ENCODE measurements around the gene PRKACB.
"Not testable (repeated sequence)": the region's sequence is repeated elsewhere in the genome, so short reads cannot be mapped to it uniquely, and the experiment has no call there.

The PRKACB gene

GRCh38 chr1:84143796-84144565 is at the start of gene PRKACB:
PRKACB (plus strand) TSS chr1:84144271; CDS start chr1:84144362, 91 bp downstream.
- Histone ChIP-seq H3K27ac (no peak within 1 kb of the TSS), H3K4me3 (ENCODE audit: low read depth, low read length) (no peak within 1 kb of the TSS), H3K27me3 (ENCODE audit: insufficient read depth, low read depth, severe bottlenecking) (no peaks in the 10 kb centered on the region), H3K9me3 (ENCODE audit: severe bottlenecking) (peaks cover 3% of the 10 kb centered on the region), H3K36me3 (no peaks in the 10 kb centered on the region)
- no peak for DNase-seq
- TF ChIP-seq CTCF (IDR thresholded peaks at IDR 0.05; ENCODE audit: low read depth, low read length): no peak

- Histone ChIP-seq H3K9me3 (ENCODE audit: severe bottlenecking) (no peaks in the 10 kb centered on the region), H3K4me3 (ENCODE audit: low read depth, low read length) (no peak overlapping the region), H3K27me3 (ENCODE audit: insufficient read depth, low read depth, severe bottlenecking) (no peaks in the 10 kb centered on the region), H3K27ac (no peak overlapping the region), H3K36me3 (no peaks in the 10 kb centered on the region)
- DNase-seq: no peak
- TF ChIP-seq CTCF (IDR thresholded peaks at IDR 0.05; ENCODE audit: low read depth, low read length): no peak
These were observed 48.8 kb upstream of the PRKACB start for GRCh38 chr1:84095308-84095707.

GRCh38 chr1:84096176-84096575 is 47.9 kb upstream of the PRKACB start:
- DNase-seq: no peak
- Histone ChIP-seq H3K9me3 (ENCODE audit: severe bottlenecking) (no peaks in the 10 kb centered on the region), H3K4me3 (ENCODE audit: low read depth, low read length) (no peak overlapping the region), H3K36me3 (no peaks in the 10 kb centered on the region), H3K27me3 (ENCODE audit: insufficient read depth, low read depth, severe bottlenecking) (no peaks in the 10 kb centered on the region), H3K27ac (no peak overlapping the region)
- no peak for TF ChIP-seq CTCF (IDR thresholded peaks at IDR 0.05; ENCODE audit: low read depth, low read length)

- no peak for DNase-seq
- Histone ChIP-seq H3K4me3 (ENCODE audit: low read depth, low read length) (no peak overlapping the region), H3K27ac (no peak overlapping the region), H3K27me3 (ENCODE audit: insufficient read depth, low read depth, severe bottlenecking) (no peaks in the 10 kb centered on the region), H3K36me3 (no peaks in the 10 kb centered on the region), H3K9me3 (ENCODE audit: severe bottlenecking) (no peaks in the 10 kb centered on the region)
- TF ChIP-seq CTCF (IDR thresholded peaks at IDR 0.05; ENCODE audit: low read depth, low read length): no peak
These were observed 42.9 kb upstream of the PRKACB start for GRCh38 chr1:84101204-84101603.

GRCh38 chr1:84103197-84103992 is 40.7 kb upstream of the PRKACB start:
- no peaks in the 10 kb centered on the region for H3K27me3 ChIP-seq (ENCODE audit: insufficient read depth, low read depth, severe bottlenecking)
- H3K9me3 ChIP-seq (ENCODE audit: severe bottlenecking): peaks cover 3% of the 10 kb centered on the region
- no peak for DNase-seq
- no peak overlapping the region for H3K4me3 ChIP-seq (ENCODE audit: low read depth, low read length)
- no peaks in the 10 kb centered on the region for H3K36me3 ChIP-seq
- H3K27ac ChIP-seq: no peak overlapping the region
- TF ChIP-seq CTCF (IDR thresholded peaks at IDR 0.05; ENCODE audit: low read depth, low read length): no peak

- H3K27me3 ChIP-seq (ENCODE audit: insufficient read depth, low read depth, severe bottlenecking); H3K36me3 ChIP-seq; DNase-seq; H3K9me3 ChIP-seq (ENCODE audit: severe bottlenecking); H3K27ac ChIP-seq; H3K4me3 ChIP-seq (ENCODE audit: low read depth, low read length): not testable (repeated sequence)
These were observed 36.5 kb upstream of the PRKACB start for GRCh38 chr1:84107538-84107937.
